22Rv1 (cell line): ENCODE data around the gene TAF11L14.
"Not testable (repeated sequence)": the region's sequence is repeated elsewhere in the genome, so short reads cannot be mapped to it uniquely, and the experiment has no call there.

Experiments used
- CTCF ChIP-seq: fragments of 450-650 bp; IDR thresholded peaks from 2 replicates; pipeline ENCODE4 v1.5.1; 2017; ENCODE audit warnings: mild to moderate bottlenecking
- ZFX ChIP-seq: fragments of 450-650 bp; IDR thresholded peaks from 2 replicates; pipeline ENCODE4 v1.6.1; 2017; ENCODE audit warnings: antibody characterized with exemption, borderline replicate concordance

DNA sequence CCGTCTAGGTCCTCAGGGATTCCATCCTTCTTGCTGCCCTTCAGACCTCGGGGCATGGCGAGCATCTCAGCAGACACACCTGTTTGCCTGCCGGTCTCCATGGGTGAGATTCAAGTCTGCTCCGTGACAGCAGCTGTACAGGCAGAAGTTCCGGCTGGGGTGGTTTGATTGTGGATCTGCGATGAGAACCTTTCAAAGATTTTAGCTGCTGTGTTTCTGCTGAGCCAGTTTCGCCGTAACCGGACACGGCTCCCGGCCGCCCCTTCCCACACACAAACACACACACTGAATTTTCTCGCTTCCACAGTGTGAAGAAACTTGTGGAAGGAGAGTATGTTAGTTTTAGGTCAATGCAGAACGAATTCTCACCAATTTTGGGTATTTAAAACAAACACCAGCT lies 36.5 kb upstream of the TAF11L14 start, which contains the start of gene TAF11L10:
- TF ChIP-seq CTCF, ZFX: not testable (repeated sequence)
